ENCODE data around the gene PSMA6.
"Not testable (repeated sequence)": the region's sequence is repeated elsewhere in the genome, so short reads cannot be mapped to it uniquely, and the experiment has no call there.

Gene PSMA6

GRCh38 chr14:35292051-35292769 lies at the start of gene PSMA6:
Gene PSMA6, plus strand, starts transcription at chr14:35292382. Its CDS starts 95 bp downstream, at chr14:35292477.
- DNase-seq (ENCODE audit: low read depth in 3 of 3): peak; percentile 95 to 99 (median 97)

GRCh38 chr14:35242599-35243311 lies 49.4 kb upstream of the PSMA6 start:
- DNase-seq (ENCODE audit: low read depth in 3 of 3): no peak

- no peak for DNase-seq (ENCODE audit: low read depth in 3 of 3)
Measured at GRCh38 chr14:35243956-35244355, 48.2 kb upstream of the PSMA6 start.

- no peak for DNase-seq (ENCODE audit: low read depth in 3 of 3)
Measured at GRCh38 chr14:35244542-35244941, 47.6 kb upstream of the PSMA6 start.

- no peak for DNase-seq (ENCODE audit: low read depth in 3 of 3)
Measured at GRCh38 chr14:35245051-35245450, 47.1 kb upstream of the PSMA6 start.

- DNase-seq (ENCODE audit: low read depth in 3 of 3): no peak
Measured at GRCh38 chr14:35247777-35248475, 44.3 kb upstream of the PSMA6 start.

- no peak for DNase-seq (ENCODE audit: low read depth in 3 of 3)
Measured at GRCh38 chr14:35248476-35248788, 43.8 kb upstream of the PSMA6 start.

- no peak for DNase-seq (ENCODE audit: low read depth in 3 of 3)
Measured at GRCh38 chr14:35250319-35250718, 41.9 kb upstream of the PSMA6 start.

- no peak for DNase-seq (ENCODE audit: low read depth in 3 of 3)
Measured at GRCh38 chr14:35252451-35252868, 39.7 kb upstream of the PSMA6 start.

- not testable (repeated sequence) for DNase-seq (ENCODE audit: low read depth in 3 of 3)
Measured at GRCh38 chr14:35253056-35253455, 39.1 kb upstream of the PSMA6 start.

GRCh38 chr14:35254034-35254622 lies 38.1 kb upstream of the PSMA6 start:
- not testable (repeated sequence) for DNase-seq (ENCODE audit: low read depth in 3 of 3)

- DNase-seq (ENCODE audit: low read depth in 3 of 3): peak in 1 of 3 experiments; percentile 27
Measured at GRCh38 chr14:35254736-35255135, 37.4 kb upstream of the PSMA6 start.

GRCh38 chr14:35255711-35256110 lies 36.5 kb upstream of the PSMA6 start:
- no peak for DNase-seq (ENCODE audit: low read depth in 3 of 3)

- DNase-seq (ENCODE audit: low read depth in 3 of 3): no peak
Measured at GRCh38 chr14:35257809-35258208, 34.4 kb upstream of the PSMA6 start.

- DNase-seq (ENCODE audit: low read depth in 3 of 3): no peak
Measured at GRCh38 chr14:35258420-35258819, 33.8 kb upstream of the PSMA6 start.

GRCh38 chr14:35261774-35262173 lies 30.4 kb upstream of the PSMA6 start:
- DNase-seq (ENCODE audit: low read depth in 3 of 3): no peak

- DNase-seq (ENCODE audit: low read depth in 3 of 3): no peak
Measured at GRCh38 chr14:35262436-35262835, 29.7 kb upstream of the PSMA6 start.

GRCh38 chr14:35268946-35269345 lies 23.2 kb upstream of the PSMA6 start:
- DNase-seq (ENCODE audit: low read depth in 3 of 3): no peak

- no peak for DNase-seq (ENCODE audit: low read depth in 3 of 3)
Measured at GRCh38 chr14:35274805-35275204, 17.4 kb upstream of the PSMA6 start.

- DNase-seq (ENCODE audit: low read depth in 3 of 3): no peak
Measured at GRCh38 chr14:35277179-35277578, 15.0 kb upstream of the PSMA6 start.

GRCh38 chr14:35279369-35279768 lies 12.8 kb upstream of the PSMA6 start:
- DNase-seq (ENCODE audit: low read depth in 3 of 3): no peak

- DNase-seq (ENCODE audit: low read depth in 3 of 3): no peak
Measured at GRCh38 chr14:35281341-35281740, 10.8 kb upstream of the PSMA6 start.
